ENCODE measurements around the gene DHRS4.

The DHRS4 gene
- total RNA-seq = 7.5 to 15.6 (median 10.5) reads per million in 4 experiments

DNA sequence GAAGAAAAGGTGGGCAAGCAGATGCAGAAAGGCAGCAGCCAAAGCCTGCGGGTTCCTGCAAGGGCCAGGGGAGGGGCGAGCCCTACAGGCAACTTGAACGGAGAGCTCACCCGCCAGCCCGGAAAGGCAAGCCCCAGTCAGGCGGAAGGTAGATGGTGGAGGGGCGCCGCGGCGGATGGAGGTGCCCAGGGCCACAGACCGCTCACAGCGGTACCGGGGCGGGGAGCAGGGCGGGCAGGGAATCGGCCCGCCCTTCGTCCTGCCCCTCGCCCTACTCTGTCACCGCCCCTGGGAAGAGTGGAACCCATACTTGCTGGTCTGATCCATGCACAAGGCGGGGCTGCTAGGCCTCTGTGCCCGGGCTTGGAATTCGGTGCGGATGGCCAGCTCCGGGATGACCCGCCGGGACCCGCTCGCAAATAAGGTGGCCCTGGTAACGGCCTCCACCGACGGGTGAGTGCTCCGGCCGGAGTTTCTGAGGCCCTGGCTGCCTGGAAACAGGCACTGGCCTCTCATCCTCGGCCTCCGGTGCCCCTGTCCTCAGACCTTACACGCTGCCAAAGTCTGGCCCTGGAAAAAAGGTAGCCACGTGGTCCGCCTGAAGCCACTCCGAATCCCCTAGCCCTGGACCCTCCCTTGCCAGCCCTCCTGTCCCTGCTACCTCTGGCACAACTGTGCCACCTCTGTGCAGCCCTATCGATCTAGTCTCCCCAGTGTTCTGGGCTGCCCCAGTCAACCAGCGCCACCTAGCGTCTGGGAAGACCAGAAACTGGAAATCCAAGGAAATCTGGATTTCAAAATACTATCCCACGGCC lies at the start of gene DHRS4:
DHRS4 (plus strand) TSS at position 307 of the 815 bp plus-strand sequence; CDS start at position 326, 19 bp downstream.
- peak; percentile 64 for DNase-seq

DNA sequence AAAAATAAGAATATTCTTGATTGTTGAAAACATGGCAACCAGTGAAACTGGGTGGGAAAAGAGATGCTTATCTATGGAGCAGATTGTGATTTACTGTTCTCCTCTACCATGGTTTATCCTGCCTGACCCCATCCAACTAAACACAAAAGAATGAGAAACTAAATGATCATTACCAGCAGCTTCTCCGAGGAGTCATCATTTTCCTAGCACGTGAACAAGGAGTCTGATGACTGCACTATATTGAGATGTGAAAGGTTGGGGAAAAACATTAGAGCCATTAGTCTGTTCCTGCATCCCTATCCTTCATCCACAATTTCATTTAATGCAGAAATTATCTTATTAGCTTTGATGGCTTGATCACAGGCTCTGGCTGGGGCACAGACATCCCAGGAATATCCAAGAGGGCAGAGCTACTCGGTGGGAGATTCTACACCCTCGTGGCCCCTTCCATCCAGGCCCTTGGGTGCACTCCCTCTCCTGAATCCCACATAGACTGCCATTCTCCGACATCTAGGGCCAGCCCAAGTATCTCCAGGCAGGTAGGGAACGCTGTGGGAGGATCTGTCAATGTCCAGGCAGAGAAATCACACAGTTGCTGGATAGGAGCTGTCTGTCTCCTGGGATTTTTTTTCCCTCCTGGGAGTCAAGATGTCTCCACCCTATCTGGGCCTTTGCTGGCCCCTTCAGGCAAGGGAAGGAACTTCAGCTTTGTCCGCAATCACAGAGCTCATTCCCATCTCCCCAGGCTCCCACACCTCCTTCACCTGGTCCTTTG lies 43.3 kb upstream of the DHRS4 start:
- DNase-seq = no peak

DNA sequence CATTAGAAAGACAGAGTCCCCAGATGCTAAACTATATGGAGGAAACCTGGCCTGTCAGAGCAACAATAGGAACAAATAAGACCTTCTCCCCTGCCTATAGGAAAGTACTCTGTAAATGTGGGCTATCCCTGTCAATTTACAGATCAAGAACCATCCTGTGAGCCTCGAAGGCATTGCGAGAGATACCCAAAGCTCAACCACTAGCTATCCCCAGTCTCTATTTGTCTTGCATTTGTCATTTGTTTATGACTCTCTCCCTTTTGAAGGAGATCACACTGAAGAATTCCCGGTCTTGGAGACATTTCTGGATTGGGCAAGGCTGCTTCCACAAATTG lies 42.7 kb upstream of the DHRS4 start:
- no peak for DNase-seq

DNA sequence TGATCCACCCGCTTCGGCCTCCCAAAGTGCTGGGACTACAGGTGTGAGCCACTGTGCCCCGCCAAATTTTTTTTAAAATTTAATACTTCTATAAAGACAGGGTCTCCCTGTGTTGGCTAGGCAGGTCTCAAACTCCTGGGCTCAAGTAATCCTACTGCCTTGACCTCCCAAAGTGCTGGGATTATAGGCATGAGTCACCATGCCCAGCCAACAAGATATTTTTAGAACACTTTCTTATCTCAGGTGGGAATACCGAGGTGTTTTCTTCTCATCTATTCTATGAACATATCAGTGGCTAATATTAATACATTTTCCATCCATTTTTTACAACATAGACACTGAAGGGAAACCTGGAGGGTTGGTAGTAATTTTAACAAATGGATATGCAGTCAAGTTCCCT lies 38.0 kb upstream of the DHRS4 start:
- DNase-seq = no peak

DNA sequence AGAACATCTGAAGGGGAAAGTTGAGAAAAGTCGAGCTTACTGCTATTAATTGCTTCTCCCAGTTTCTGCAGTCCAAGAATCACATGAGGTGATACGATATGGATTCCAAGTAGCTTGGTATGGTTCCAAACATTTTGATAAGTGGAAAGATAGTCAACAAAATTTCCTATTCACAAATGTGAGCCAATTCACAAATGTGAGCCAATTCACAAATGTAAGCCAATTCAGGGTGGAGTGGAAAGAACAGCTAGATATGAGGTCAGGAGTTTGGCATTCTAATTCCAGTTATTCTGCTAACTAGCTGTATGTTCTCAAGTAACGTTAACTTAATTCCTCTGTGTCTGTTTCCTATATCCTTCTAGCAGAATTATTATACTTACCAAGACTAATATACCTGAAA lies 37.6 kb upstream of the DHRS4 start:
- DNase-seq = no peak

DNA sequence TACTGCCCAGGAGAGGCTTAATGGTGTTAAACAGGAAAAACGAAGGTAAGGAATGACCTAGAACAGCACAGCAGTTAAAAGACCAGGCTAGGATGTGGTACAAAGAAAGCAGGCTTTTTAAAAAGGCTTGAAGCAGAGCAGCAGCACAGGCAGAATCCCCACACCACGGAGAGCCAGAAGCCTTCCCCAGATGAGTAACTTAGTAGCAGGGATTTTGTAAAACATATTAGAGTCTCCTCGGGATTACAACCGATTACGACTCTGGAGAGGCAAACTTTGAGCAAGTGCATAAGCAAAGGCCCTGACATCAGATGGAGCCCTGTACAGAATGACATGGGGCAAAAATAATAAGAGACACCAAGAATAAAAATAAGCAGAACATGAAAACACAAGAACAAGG lies 37.1 kb upstream of the DHRS4 start:
- no peak for DNase-seq

DNA sequence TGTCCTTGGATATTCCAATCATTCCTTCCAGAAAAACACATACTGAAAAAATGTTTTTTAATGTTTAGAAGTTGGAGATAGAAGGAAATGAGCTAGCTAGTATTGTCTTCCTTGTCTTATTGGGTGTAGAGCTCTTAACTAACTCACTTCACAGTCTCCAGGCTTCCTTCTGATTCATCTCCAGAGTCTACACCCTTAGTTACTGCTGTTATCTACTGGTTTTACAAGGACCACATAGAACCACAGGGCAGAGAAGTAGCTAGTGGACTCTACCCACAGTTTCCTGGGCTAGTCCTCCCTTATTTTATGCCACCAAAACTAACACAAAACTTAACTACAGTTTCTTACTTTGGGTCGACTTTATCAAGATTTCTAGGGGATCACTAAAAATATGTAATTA lies 31.0 kb upstream of the DHRS4 start:
- DNase-seq = no peak

DNA sequence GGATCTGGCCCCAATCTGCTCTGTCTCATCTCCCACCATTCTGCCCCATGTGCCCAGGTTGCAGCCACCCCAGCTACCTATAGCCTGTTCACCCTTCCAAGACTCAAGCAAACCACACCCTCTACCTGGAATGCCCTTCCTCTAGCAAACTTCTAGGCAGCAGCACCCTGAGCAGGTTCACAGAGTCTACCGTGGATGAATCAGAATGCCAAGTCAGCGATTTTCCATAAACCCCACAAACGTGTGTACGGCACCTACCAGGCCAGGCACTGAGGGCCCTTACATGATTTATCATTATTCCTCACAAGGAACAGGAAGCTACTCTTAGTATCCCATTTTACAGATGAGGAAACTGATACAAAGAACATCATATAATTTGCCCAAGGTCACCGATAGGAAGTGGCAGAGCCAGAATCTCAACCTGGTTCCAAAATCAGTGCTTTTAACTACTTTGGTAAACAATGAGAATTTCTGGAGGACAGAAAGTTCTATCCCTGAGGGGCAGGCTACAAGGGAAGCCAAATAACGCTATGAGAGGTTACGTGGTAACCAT lies 28.0 kb upstream of the DHRS4 start:
- DNase-seq = no peak

DNA sequence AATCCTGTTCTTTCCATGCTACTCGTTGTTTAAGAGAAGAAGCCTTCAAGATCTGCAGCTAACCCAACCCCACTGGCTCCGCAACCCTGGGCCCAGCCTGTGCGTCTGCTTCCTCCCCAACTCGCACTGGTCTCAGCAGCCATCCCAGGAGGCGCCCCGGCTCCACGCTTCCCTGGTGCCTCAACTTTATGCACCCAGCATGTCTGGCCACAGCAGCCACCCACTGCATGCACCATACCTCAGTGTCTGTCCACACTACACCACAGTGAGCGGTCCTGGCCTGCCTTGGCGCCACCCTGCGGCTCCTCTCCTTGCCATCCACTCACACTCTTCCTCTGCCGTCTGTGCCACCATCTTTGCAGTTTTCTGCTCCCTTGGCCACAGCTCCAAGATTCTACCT lies 27.0 kb upstream of the DHRS4 start:
- no peak for DNase-seq

DNA sequence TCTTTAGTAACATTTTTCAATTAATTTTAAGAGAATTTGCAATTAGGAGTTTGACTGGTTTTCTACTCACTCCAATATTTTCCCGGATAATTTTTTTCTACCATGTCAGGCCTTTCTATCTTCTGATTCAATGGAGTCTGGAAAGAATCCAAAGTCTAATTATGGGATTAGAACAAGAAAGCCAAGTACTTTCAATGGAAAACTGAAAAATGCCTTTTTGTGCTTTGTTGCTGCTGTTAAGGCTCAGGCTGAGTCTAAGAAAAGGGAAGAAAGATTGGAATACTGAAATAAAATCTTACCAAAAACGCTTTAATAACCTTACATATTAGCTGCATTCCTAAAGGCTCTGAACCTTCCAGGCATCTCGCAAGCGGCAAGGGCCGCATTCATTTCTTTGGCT lies 24.4 kb upstream of the DHRS4 start:
- DNase-seq = no peak

DNA sequence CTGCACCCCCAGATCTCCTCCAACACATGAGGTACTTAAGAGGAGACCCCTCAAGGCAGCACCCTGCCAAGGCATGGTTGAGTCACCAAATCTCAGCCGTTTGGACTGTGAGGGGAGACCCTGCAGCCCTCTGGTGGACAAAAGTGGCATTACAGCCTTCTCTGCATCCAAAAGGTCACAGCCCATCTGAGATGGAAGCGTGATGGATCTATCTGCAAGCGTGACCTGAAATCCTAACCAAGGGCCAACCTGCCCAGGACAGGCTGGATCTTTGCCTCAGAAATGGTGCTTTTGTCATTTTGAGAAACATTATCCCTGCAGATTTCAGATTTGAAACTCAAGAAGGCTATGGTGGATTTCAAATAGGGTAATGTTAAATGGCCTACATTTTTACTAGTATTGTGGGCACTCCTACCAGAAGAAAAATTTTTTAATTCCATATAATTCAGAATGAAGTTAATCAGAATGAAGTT lies 23.7 kb upstream of the DHRS4 start:
- peak; percentile 74 for DNase-seq

DNA sequence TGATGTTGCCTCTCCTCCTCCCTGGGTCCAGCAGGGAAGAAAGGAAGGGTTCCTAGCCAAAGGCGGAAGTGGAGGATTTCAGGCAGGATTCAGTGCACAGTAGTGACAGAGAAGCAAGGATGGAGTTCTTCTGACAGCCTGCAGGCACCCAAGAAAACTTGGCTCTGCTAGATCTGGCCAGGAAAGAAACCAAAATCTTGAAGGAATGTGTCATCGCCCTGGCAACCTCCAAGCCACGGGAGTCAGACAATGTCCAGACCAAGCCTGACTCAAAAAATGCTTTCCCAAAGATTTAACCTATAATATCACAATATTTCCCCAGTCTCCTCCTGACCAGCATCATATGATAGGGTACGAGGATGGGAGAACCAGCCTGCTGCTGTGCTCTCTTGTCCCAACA lies 22.8 kb upstream of the DHRS4 start:
- no peak for DNase-seq

DNA sequence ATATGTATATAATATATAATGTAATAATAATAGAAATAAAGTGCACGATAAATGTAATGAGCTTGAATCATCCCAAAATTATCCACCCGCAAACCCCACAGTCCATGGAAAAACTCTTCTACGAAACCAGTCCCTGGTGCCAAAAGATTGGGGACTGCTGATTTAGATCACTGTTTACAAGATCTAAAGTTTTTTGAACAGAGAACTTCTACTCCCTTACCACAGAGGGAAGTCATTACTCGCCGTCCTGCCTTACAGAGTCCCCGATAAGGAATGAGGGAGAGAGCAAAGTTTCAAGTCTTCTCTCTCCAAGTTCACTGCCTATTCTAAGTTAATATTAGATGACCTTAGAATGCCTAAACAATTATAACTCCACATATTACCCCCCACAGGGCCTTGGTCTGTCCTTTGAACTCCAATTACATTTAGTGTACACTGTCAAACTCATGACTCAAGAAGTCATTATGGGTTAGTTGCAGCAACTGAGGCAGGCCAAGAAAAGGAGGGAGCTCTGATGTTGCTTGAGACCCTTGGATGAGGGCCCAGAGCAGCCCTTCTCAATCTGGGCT lies 21.8 kb upstream of the DHRS4 start:
- no peak for DNase-seq

DNA sequence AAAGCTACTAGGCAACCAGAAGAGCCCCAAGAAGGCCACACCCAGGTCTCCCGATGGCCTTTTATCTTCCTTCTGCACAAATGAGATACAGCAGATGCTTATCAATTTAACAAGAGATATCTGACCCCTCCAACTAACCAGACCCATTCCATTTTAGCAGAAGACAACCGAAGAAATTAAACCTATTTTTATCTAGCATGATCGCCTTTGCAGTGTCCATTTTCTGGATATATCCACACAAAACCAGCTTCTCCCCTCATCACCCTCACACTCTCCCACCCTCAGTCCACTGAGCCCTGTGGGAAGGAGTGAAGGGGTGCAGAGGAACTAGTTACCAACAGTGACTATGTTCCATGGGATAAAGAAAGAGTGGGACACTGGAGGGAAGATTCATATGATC lies 20.9 kb upstream of the DHRS4 start:
- DNase-seq = no peak

DNA sequence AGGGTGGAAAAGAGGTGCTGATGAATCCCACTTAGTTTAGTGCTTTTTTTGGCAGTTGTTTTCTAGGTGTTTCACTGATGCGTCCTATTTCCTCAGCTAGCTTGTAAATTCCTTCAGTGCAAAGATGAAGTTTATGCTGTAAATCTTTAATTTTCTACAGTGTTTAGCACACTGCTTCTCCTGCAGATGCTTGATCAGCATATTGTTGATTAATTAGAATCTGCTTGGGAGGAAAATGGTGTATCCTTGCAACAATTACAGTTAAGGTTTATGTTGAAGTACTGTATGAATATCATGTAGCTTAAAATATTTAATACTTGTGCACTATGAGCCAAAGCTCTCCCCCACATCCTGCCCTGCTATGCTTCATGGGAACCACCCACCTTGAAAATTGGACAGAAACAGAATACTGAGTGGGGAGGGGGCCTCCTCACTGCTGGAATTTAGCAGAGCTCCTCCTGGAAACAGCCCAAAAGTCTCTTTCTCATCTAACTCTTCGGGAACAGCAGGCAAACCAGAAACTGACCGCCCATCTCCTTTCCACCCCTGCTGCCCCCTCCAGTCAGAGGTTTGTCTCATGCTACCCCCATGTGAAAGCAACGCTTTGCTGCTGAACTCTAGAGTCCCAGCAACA lies 20.3 kb upstream of the DHRS4 start:
- no peak for DNase-seq

DNA sequence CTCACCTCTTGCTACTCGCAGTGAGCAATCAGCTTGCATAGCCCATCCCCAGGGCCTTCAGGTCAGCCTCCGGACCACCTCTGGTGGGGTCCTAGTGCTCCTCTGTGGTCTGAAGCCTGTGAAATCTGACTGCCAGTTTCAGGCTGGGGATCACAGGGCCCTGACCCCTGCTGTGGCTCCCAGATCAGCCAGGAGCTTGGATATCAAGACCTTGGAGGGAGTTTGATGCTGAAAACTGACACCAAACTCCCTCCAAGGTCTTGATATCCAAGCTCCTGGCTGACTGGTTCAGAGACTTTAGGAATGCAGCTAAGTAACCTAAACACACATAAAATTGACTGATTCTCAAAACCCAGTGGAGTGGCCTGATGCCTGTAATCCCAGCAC lies 19.8 kb upstream of the DHRS4 start:
- DNase-seq = no peak

DNA sequence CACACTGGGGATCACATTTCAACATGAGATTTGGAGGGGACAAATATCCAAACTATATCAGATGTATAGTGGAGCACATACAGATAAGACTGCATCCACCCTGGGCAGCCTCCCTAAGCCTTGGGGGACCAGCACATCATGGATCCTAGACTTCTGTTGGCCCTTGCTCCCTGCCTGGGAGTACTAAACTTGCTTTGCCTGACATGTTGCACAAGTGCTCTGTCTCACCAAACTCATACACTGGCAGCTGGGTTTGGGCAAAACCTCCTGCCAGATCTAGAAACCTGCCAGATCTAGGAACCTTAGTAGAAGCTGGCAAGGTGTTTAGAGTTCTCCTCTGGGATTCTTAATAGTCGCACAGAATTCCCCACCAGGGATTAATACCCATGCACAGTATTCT lies 18.4 kb upstream of the DHRS4 start:
- no peak for DNase-seq

DNA sequence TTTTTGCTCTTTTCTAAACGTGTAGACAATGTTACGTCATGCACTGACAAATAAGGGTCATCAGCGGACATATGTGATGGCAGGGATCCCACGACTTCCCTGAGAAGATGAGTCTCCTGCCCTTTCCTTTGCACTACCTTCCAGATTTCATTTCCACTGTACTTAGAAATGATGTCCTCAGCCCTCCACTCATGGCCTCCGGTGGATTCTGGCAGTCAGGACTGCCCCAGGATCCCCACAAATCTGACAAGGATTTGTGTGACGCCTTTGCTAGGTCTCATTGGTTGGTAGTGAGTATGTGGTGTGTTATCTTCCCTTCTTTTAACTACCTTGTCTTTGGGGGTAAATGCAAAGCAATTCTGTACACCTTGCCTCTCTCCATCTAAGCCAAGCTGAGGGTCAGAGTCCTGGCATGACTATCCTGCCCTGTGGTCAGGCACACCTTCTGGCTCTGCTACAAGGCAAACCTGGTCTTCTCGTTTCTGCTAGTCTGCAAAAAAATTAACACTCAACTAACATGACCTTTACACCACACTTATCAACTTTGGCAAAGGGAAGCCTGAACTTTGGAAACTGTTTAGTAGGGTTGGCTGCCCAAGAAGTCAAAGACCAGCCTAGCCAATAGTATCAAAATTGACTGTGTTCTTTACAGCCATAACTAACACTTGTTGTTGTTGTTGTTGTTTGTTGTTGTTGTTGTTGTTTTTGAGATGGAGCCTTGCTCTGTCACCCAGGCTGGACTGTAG lies 17.3 kb upstream of the DHRS4 start:
- DNase-seq = no peak

DNA sequence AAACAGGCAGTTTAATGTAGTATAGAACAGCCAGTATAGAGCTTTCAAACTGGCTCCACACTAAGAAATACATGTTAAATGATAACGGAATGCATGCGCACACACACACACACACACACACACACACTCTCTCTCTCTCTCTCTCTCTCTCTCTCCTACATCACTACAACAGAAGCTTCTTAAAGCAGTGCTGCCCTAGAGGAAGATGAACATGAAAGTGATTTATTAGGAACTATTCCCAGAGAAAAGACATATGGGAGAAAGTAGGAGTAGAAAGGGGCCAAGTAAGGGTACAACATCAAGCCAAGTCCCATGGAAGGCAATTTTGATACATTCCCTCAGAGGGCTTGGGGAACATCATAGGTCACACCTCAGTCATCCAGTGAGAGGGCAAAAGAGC lies 16.4 kb upstream of the DHRS4 start:
- no peak for DNase-seq

DNA sequence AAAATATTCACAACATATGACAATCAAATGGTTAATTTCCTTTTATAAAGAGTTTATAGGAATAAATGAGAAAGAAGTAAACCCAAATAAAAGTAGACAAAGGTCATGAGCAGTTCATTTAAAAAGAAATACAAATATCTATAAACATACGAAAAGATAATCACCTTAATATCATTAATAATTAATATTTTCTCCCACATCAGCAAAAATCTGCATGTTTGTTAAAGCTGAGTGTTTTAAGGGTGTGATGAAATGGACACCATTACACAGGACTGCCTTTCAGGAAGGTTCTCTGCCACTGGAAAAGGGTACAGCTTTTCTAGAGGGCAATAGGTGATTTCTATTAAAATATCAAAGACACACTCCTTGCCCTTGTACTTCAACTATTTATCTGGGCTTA lies 14.7 kb upstream of the DHRS4 start:
- DNase-seq = no peak

DNA sequence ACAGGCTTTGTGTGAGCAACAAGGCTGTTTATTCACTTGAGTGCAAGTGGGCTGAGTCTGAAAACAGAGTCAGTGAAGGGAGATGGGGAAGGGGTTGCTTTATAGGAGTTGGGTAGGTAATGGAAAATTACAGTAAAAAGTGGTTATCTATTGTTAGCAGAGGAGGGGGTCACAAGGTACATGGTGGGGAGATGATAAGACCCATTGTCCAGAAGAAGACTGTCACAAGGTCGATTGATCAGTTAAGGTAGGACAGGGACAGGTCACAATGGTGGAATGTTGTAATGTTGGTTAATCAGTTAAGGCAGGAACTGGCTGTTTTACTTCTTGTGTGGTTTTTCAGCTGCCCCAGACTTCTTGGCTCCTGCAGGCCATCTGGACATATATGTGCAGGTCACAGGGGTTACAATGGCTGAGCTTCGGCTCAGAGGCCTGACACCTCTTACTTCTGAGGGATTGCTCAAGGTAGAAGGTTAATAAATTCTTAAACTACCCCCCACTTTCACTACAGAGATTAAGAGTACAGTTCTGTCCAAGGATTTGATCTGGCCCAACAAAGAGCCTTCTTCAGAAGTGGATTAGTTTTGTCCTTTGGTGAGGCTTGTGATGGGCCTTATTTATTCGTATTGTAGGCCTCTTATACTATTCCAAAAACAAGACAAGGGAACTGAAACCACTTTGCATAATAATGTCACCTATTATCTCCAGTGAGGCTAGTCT lies 13.8 kb upstream of the DHRS4 start:
- no peak for DNase-seq

DNA sequence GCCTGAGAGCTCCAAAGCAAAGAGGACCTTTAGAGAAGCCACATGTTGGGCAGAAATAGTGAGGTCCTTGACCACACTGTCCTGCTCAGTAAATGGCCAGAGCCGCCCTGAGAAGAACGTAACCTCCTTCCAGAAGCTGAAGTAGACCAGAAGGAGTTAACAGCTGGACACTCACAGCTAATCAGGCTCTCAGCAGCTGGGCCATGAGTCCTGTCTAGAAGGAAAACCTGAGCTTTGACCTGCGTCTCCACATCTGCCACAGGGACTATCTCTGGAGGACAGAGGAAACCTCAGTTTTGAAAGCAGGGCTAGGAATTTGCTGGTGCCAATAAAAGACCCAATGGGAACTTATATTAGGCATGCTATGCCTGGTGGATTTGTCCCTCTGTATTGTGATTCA lies 12.3 kb upstream of the DHRS4 start:
- no peak for DNase-seq

All from effector CD8-positive, alpha-beta T cell (primary cell).